ENCODE results near the gene INO80.
"Not testable (repeated sequence)": the region's sequence is repeated elsewhere in the genome, so short reads cannot be mapped to it uniquely, and the experiment has no call there.

Gene INO80

GRCh38 chr15:41122849-41123248 is 6.8 kb upstream of the INO80 start:
- no peak for DNase-seq (ENCODE audit: low read depth in 2 of 2, low spot score in 1 of 2)

- DNase-seq (ENCODE audit: low read depth in 2 of 2, low spot score in 1 of 2), result no peak
Observed at GRCh38 chr15:41121951-41122350, 5.9 kb upstream of the INO80 start.

GRCh38 chr15:41116962-41117252 is 827 bp upstream of the INO80 start:
- DNase-seq (ENCODE audit: low read depth in 2 of 2, low spot score in 1 of 2), result no peak

- peak; percentile 67 to 77 for DNase-seq (ENCODE audit: low read depth in 2 of 2, low spot score in 1 of 2)
Observed at GRCh38 chr15:41115652-41116115, 396 bp downstream of the INO80 start.

- no peak for DNase-seq (ENCODE audit: low read depth in 2 of 2, low spot score in 1 of 2)
Observed at GRCh38 chr15:41115161-41115651, 874 bp downstream of the INO80 start.

- no peak for DNase-seq (ENCODE audit: low read depth in 2 of 2, low spot score in 1 of 2)
Observed at GRCh38 chr15:41106947-41107346, 9.1 kb downstream of the INO80 start.

- no peak for DNase-seq (ENCODE audit: low read depth in 2 of 2, low spot score in 1 of 2)
Observed at GRCh38 chr15:41105348-41106334, 10.4 kb downstream of the INO80 start.

GRCh38 chr15:41104234-41104633 is 11.8 kb downstream of the INO80 start:
- no peak for DNase-seq (ENCODE audit: low read depth in 2 of 2, low spot score in 1 of 2)

GRCh38 chr15:41102854-41103253 is 13.2 kb downstream of the INO80 start:
- DNase-seq (ENCODE audit: low read depth in 2 of 2, low spot score in 1 of 2), result no peak

GRCh38 chr15:41096178-41096577 is 19.9 kb downstream of the INO80 start:
- DNase-seq (ENCODE audit: low read depth in 2 of 2, low spot score in 1 of 2), result no peak

- no peak for DNase-seq (ENCODE audit: low read depth in 2 of 2, low spot score in 1 of 2)
Observed at GRCh38 chr15:41085029-41085428, 31.1 kb downstream of the INO80 start.

GRCh38 chr15:41080144-41080543 is 35.9 kb downstream of the INO80 start:
- no peak for DNase-seq (ENCODE audit: low read depth in 2 of 2, low spot score in 1 of 2)

GRCh38 chr15:41079717-41080116 is 36.4 kb downstream of the INO80 start:
- no peak for DNase-seq (ENCODE audit: low read depth in 2 of 2, low spot score in 1 of 2)

- DNase-seq (ENCODE audit: low read depth in 2 of 2, low spot score in 1 of 2), result not testable (repeated sequence)
Observed at GRCh38 chr15:41078879-41079278, 37.2 kb downstream of the INO80 start.

- DNase-seq (ENCODE audit: low read depth in 2 of 2, low spot score in 1 of 2), result no peak
Observed at GRCh38 chr15:41078125-41078524, 38.0 kb downstream of the INO80 start.

- no peak for DNase-seq (ENCODE audit: low read depth in 2 of 2, low spot score in 1 of 2)
Observed at GRCh38 chr15:41073028-41073427, 43.1 kb downstream of the INO80 start.

GRCh38 chr15:41072013-41072412 is 44.1 kb downstream of the INO80 start:
- no peak for DNase-seq (ENCODE audit: low read depth in 2 of 2, low spot score in 1 of 2)

- DNase-seq (ENCODE audit: low read depth in 2 of 2, low spot score in 1 of 2), result no peak
Observed at GRCh38 chr15:41066516-41066915, 49.6 kb downstream of the INO80 start.

GRCh38 chr15:41061667-41062066 is 54.4 kb downstream of the INO80 start:
- no peak for DNase-seq (ENCODE audit: low read depth in 2 of 2, low spot score in 1 of 2)

GRCh38 chr15:41060505-41060904 is 55.6 kb downstream of the INO80 start:
- DNase-seq (ENCODE audit: low read depth in 2 of 2, low spot score in 1 of 2), result no peak

GRCh38 chr15:41056810-41057209 is 59.3 kb downstream of the INO80 start:
- no peak for DNase-seq (ENCODE audit: low read depth in 2 of 2, low spot score in 1 of 2)

GRCh38 chr15:41055706-41056105 is 60.4 kb downstream of the INO80 start:
- DNase-seq (ENCODE audit: low read depth in 2 of 2, low spot score in 1 of 2), result no peak

- DNase-seq (ENCODE audit: low read depth in 2 of 2, low spot score in 1 of 2), result no peak
Observed at GRCh38 chr15:41051139-41051538, 64.9 kb downstream of the INO80 start.
